ENCODE results near the gene OSTC.

- TF ChIP-seq EZH2phosphoT487 (IDR thresholded peaks at IDR 0.05; ENCODE audit: insufficient read depth, low read depth) (no peak), EZH2 (IDR thresholded peaks at IDR 0.05; ENCODE audit: insufficient read depth, poor library complexity, severe bottlenecking) (no peak)
These were observed 34.8 kb downstream of the OSTC start for GRCh38 chr4:108685036-108685686.

Data from GM23248 (cell line).